ENCODE results near the gene MUCL3. TPM values are rescaled to one million over a fixed set of nuclear protein-coding genes. Genes with fewer than 3 reads are reported as not detected.
"Not testable (repeated sequence)": the region's sequence is repeated elsewhere in the genome, so short reads cannot be mapped to it uniquely, and the experiment has no call there.

Gene MUCL3
- total RNA-seq, 2 donors from 2014 or later, result not detected

DNA sequence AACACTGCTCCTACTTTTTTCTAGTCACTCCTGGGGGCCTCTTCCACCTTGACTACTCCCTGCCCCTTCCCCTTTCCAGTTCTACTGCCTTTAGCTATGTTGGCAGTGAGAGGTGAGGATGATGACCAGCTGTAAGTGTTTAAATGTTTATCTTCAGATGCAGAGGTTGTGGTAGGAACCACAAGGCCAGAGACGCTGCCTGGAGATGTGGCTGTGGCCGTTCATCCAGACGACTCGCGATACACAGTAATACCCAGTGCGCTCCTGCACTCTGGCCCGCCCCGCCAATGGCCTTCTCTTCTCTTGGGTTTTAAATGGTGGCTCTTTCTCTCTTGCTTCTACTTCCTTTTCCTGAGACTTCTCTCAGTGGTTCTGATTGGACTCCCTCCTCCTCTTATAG is 22.1 kb upstream of the MUCL3 start:
- no peak for ATAC-seq (replicated peaks)
- H3K9me3 Mint-ChIP-seq, result no peaks in the 10 kb centered on the region
- peaks cover 92% of the 10 kb centered on the region for H3K36me3 Mint-ChIP-seq (ENCODE audit: low read depth)
- no peaks in the 10 kb centered on the region for H3K27me3 Mint-ChIP-seq
- peaks cover 12% of the 10 kb centered on the region for H3K4me1 Mint-ChIP-seq
- H3K4me3 Mint-ChIP-seq, result no peak overlapping the region
- no peak overlapping the region for H3K27ac Mint-ChIP-seq

DNA sequence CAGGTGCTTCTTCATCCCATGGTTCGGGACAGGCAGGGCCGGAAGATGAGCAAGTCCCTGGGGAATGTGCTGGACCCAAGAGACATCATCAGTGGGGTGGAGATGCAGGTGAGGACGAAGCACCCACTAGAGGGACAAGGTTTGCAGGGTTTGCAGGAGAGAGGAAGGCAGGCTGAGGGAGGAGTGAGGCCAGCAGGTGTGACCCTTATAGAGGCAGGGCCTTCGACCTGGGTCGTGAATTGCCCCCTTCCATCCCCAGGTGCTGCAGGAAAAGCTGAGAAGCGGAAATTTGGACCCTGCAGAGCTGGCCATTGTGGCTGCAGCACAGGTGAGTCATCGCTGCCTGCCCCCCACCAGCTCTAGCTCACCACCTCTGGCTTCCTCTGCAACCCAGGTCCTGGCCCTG is 18.3 kb upstream of the MUCL3 start:
- Mint-ChIP-seq H3K36me3 (ENCODE audit: low read depth) (peaks cover 91% of the 10 kb centered on the region), H3K9me3 (no peaks in the 10 kb centered on the region), H3K4me1 (no peaks in the 10 kb centered on the region), H3K27me3 (no peaks in the 10 kb centered on the region), H3K4me3 (no peak overlapping the region), H3K27ac (peak overlapping the region; percentile 34)
- no peak for ATAC-seq (replicated peaks)

DNA sequence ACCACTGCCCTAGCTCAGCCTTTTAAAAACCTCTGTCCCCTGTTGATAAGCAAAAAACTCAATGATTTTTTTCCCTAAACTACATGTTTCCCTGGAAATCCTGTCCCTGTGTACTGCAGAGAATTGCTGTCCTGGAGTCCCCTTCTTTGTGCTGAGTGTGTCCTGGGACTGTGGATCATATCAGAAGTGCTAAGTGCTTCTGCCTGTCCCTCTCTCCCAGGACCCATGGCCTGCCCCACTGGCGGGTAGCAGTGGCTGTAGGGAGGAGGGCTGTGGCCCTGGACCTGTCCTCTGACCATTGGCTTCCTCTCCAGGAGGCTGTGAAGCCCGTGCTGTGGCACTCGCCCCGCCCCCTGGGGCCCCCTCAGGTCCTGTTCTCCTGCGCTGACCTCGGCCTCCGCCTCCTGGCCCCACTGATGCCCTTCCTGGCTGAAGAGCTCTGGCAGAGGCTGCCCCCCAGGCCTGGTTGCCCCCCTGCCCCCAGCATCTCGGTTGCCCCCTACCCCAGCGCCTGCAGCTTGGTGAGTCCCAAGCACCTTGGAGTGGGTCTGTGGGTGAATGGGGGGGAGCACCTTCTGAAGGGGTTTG is 16.6 kb upstream of the MUCL3 start:
- H3K27ac Mint-ChIP-seq; H3K4me1 Mint-ChIP-seq; H3K4me3 Mint-ChIP-seq; ATAC-seq (replicated peaks); H3K27me3 Mint-ChIP-seq; H3K9me3 Mint-ChIP-seq: not testable (repeated sequence)
- H3K36me3 Mint-ChIP-seq (ENCODE audit: low read depth), result peaks cover 86% of the 10 kb centered on the region

DNA sequence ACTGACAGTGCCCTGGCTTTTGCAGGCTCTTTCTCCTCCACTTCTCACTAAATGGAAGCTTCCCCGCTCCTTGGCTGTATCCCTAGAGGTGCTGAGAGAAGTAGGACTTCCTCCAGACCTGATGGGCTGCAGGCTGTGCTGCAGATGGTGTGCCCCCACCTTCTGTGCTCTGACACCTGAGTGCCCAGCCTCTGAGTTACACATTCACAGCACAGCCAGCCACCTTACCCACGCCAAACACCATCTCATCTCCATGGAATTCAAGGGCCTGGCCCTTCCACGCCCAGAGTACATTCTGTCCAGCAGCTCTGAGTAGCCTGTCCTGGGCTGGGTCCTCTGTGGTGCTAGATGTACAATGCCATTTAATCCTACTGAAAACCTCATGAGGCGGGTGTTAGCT is 14.1 kb upstream of the MUCL3 start:
- H3K4me3 Mint-ChIP-seq, result no peak overlapping the region
- no peaks in the 10 kb centered on the region for H3K4me1 Mint-ChIP-seq
- H3K27me3 Mint-ChIP-seq, result no peaks in the 10 kb centered on the region
- peaks cover 61% of the 10 kb centered on the region for H3K36me3 Mint-ChIP-seq (ENCODE audit: low read depth)
- no peak overlapping the region for H3K27ac Mint-ChIP-seq
- H3K9me3 Mint-ChIP-seq, result peaks cover 4% of the 10 kb centered on the region
- no peak for ATAC-seq (replicated peaks)

DNA sequence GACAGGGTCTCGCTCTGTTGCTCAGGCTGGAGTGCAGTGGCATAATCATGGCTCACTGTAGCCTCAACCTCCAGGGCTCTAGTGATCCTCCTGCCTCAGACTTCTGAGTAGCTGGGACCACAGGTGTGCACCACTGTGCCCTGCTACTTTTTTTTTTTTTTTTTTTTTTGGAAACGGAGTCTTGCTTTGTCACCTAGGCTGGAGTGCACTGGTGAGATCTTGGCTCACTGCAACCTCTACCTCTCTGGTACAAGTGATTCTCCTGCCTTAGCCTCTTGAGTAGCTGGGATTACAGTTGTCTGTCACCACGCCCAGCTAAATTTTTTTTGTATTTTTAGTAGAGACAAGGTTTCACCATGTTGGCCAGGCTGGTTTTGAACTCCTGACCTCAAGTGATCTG is 13.7 kb upstream of the MUCL3 start:
- not testable (repeated sequence) for ATAC-seq (replicated peaks); H3K27me3 Mint-ChIP-seq; H3K4me3 Mint-ChIP-seq; H3K9me3 Mint-ChIP-seq; H3K27ac Mint-ChIP-seq; H3K4me1 Mint-ChIP-seq
- H3K36me3 Mint-ChIP-seq (ENCODE audit: low read depth), result peaks cover 57% of the 10 kb centered on the region

DNA sequence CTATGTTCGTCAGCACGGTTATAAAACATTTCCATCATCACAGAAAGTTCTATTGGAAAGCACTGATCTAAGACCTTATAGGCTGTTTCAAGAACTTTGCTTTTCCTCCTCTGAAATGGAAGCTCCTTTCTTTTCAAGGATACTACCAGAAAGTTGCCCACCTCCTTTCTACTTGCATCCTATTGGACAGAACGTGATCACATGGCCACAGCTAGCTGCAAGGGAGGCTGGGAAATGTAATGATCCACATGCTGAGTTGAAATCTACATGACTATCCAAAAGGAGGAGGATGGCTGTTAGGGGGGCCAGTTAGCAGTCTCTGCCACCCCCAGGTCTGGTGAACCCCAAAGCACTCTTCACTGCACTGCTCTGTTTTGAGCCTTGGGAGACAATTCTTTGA is 12.1 kb upstream of the MUCL3 start:
- H3K27me3 Mint-ChIP-seq, result no peaks in the 10 kb centered on the region
- H3K4me1 Mint-ChIP-seq, result no peaks in the 10 kb centered on the region
- H3K9me3 Mint-ChIP-seq, result peaks cover 4% of the 10 kb centered on the region
- peaks cover 41% of the 10 kb centered on the region for H3K36me3 Mint-ChIP-seq (ENCODE audit: low read depth)
- no peak overlapping the region for H3K27ac Mint-ChIP-seq
- H3K4me3 Mint-ChIP-seq, result no peak overlapping the region
- ATAC-seq (replicated peaks), result no peak

DNA sequence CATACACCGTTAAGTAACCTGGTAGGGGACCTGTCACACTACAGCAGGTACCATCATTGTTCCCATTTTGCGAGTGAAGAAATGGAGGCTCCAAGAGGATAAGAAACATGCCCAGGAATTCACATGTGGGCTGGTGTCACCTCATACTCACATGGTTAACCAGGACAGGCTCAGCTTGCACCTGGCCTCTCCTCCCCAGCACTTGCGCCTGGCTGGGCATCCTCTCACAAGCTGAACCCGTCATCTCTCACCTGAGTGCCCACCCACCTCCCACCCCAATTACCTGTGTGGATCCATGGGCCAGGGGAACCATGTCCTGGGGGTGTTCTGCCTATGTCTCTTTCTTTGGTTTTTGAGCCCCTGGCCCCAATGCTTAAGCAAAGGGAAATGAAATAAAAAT is 10.3 kb upstream of the MUCL3 start:
- Mint-ChIP-seq H3K27ac (no peak overlapping the region), H3K36me3 (ENCODE audit: low read depth) (peaks cover 28% of the 10 kb centered on the region), H3K9me3 (peaks cover 4% of the 10 kb centered on the region), H3K4me3 (no peak overlapping the region), H3K27me3 (no peaks in the 10 kb centered on the region), H3K4me1 (no peaks in the 10 kb centered on the region)
- ATAC-seq (replicated peaks), result no peak

DNA sequence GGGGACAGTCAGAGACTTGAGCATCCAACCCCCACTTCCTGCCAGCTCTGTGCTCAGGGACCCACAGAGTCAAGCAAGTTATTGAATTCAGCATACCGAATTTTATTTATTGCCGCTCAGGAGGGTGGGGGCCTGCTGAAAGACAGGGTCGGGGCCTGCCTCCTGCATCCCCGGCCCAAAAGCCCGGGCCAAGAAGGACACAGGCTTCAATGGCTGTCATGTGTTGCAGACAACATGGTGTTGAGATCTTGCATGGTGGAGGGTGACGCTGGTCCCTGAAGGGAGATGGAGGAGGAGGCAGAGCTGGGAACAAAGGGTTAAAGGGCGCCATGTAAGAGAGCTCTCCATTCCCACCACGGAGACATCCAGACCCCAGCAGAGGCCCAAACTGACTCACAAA is 9.5 kb upstream of the MUCL3 start:
- Mint-ChIP-seq H3K27me3 (no peaks in the 10 kb centered on the region), H3K9me3 (peaks cover 4% of the 10 kb centered on the region), H3K4me3 (no peak overlapping the region), H3K36me3 (ENCODE audit: low read depth) (peaks cover 23% of the 10 kb centered on the region), H3K4me1 (no peaks in the 10 kb centered on the region), H3K27ac (no peak overlapping the region)
- ATAC-seq (replicated peaks), result no peak

DNA sequence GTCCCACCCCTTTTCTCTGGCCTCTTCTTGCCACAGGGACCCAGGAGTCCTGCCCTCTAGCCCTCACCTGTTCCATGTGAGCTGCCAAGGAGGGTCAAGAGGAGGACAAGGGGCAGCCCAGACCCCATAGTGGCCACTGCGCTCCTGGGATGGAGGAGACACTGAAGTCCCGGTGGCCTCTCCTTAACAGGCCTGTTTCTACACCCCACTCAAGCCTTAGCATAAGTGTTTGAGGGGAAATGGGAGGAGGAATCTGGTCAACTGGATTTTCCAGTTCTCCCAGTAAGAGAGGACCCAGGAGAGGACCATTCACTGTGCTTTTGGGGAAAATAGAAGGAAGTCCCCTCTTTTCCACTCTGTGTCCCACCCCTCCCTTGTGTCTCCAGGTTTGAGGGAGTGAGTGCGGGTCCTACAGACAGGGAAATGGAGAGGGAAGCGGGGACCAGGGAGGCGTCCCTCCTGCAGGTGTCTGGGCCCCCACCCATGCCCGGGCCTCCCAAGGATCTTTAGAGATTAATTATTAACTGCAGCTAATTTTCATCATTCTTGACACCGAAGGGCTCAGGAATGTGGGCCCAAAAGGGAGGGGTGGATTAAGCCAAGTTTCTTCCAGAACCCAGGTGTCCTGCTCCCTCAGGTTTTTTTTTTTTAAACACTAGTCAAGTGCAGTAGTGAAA is 8.7 kb upstream of the MUCL3 start, which contains the start of gene SFTA2:
TSS of gene SFTA2 (minus strand) at position 202 of the 677 bp plus-strand sequence. CDS start at position 128, 74 bp downstream.
- Mint-ChIP-seq H3K27ac (no peak within 1 kb of the TSS), H3K4me3 (no peak within 1 kb of the TSS), H3K9me3 (peaks cover 4% of the 10 kb centered on the region), H3K36me3 (ENCODE audit: low read depth) (peaks cover 15% of the 10 kb centered on the region), H3K27me3 (no peaks in the 10 kb centered on the region), H3K4me1 (no peaks in the 10 kb centered on the region)
- no peak for ATAC-seq (replicated peaks)

DNA sequence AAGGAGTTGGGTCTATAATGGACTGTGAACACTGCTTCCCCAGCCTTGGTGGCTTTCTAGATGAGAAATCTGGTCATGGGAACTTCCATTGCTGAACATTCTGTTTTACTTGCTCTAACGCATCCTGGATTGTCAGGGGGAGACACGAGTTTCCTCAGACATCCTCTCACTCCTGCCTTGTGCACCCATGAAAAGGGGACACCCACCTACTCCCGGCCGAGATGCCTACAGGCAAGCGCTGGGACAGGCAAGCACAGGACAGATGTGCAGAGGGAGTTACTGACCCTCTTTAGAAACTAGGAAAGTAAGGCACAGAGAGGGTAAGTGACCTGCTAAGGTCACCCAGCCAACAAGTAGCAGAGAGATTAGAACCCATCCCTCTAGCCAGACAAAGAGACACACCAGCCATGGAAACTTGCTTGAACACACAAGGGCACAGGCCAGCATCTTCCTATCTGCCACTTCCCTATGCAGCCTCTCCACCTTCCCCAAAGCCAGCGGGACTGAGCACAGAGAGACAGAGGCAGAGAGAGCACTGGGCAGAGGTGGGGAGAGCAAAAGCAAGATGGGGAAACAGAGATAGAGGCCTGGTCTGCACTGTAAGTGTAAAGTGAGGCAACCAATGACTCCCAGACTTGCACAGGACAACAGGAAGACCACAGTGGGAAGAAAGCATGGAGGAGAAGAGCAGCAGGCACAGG is 8.0 kb upstream of the MUCL3 start:
- Mint-ChIP-seq H3K27me3 (no peaks in the 10 kb centered on the region), H3K36me3 (ENCODE audit: low read depth) (peaks cover 8% of the 10 kb centered on the region), H3K27ac (no peak overlapping the region), H3K4me3 (no peak overlapping the region), H3K4me1 (no peaks in the 10 kb centered on the region), H3K9me3 (peaks cover 4% of the 10 kb centered on the region)
- no peak for ATAC-seq (replicated peaks)

DNA sequence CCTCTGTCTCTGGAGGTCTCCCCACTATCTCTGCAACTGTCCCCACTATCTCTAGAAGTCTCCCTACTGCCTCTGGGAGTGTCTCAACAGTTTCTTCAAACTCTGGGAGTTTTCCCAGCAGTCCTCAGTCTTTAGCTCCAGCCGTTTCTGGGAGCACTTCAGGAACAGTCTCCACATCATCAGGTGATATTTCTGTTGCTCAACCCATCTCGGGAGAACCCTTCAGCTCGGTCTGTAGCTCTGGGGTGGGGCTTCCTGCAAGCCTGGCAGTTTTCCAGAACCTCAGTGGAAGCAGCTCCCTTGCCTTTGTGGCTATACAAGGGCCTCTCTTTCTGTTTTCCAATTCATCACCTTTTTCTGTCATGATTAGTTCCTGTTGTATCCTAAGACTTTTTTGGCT is 5.8 kb upstream of the MUCL3 start:
- Mint-ChIP-seq H3K4me1 (no peaks in the 10 kb centered on the region), H3K27ac (no peak overlapping the region), H3K9me3 (no peaks in the 10 kb centered on the region)

DNA sequence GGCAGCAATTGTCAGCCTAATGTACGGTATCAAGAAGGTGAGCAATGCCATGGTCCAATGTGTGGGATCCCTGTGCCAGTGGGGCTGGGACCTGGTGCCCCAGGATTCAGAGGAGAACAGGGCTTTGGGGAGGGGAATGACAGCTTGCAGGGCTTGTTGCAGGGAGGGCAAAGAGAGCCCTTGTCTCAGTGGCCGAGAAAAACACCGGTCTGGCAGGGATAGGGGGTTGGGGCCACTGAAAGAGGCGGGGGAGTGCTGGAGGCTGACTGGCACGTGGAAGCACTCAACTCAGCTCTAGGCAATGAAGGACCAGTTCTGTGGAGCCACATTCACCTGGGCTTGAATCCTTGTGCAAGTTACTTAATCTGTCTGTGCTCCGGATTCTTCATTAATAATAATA is 3.5 kb upstream of the MUCL3 start:
- Mint-ChIP-seq H3K27me3 (peaks cover 17% of the 10 kb centered on the region), H3K9me3 (no peaks in the 10 kb centered on the region), H3K4me3 (no peak overlapping the region), H3K4me1 (no peaks in the 10 kb centered on the region), H3K27ac (no peak overlapping the region), H3K36me3 (ENCODE audit: low read depth) (no peaks in the 10 kb centered on the region)
- ATAC-seq (replicated peaks), result no peak

More for the DNA sequence above, 5.8 kb upstream of the MUCL3 start:
- Mint-ChIP-seq H3K4me3 (no peak overlapping the region), H3K36me3 (ENCODE audit: low read depth) (no peaks in the 10 kb centered on the region), H3K27me3 (peaks cover 2% of the 10 kb centered on the region)
- ATAC-seq (replicated peaks), result no peak

DNA sequence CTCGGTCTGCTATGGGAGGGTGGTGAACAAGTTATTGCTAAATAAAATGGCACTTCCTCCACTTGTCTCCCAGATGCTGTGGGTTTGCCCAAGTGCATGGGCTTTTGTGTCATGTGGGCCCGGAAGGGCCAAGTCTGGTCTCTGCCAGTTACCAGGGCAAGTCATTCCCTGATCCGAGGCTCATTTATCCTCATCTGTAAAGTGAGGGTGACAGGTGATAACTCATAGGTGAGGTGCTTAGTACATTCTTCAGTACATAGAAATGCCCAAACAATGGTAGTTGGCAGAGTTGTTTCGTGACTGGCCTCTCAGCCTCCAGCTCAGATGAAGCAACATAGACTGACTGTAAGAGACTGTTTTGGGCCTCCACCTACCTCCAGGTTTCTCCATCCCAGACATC is 2.0 kb upstream of the MUCL3 start:
- no peak for ATAC-seq (replicated peaks)
- H3K4me3 Mint-ChIP-seq, result no peak overlapping the region
- no peaks in the 10 kb centered on the region for H3K4me1 Mint-ChIP-seq
- no peaks in the 10 kb centered on the region for H3K36me3 Mint-ChIP-seq (ENCODE audit: low read depth)
- H3K9me3 Mint-ChIP-seq, result no peaks in the 10 kb centered on the region
- H3K27me3 Mint-ChIP-seq, result peaks cover 29% of the 10 kb centered on the region
- no peak overlapping the region for H3K27ac Mint-ChIP-seq

DNA sequence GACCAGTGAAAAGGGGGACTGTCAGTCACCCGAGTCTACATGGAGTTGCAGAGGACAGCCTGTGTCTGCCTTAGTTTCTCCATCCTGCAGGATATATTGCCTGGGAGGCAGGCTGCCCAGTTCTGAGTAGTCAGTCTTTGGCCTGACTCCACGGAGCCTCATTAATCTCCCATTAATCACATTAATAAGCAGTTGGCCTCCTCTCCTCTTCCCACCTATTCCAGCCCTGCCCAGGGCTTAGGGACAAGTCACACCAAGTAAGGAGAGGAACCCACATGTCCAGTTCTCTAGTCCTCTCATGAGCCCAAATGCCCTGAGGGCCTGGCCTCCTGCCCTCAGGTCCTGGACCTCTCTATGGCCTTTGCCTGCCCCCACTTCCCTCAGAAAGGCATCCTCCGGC is 1.3 kb upstream of the MUCL3 start:
- H3K27me3 Mint-ChIP-seq, result peaks cover 34% of the 10 kb centered on the region
- H3K4me3 Mint-ChIP-seq, result no peak overlapping the region
- no peaks in the 10 kb centered on the region for H3K4me1 Mint-ChIP-seq
- H3K27ac Mint-ChIP-seq, result no peak overlapping the region
- H3K36me3 Mint-ChIP-seq (ENCODE audit: low read depth), result no peaks in the 10 kb centered on the region
- H3K9me3 Mint-ChIP-seq, result no peaks in the 10 kb centered on the region
- no peak for ATAC-seq (replicated peaks)

Measured in activated T-helper 17 cell treated with anti-CD3 and anti-CD28 coated beads, Interleukin-2, amount 50 U/mL, for 72 hours (primary cell).